ENCODE results near the gene DDX46.
A peak's percentile ranks its signal among the peaks of the same experiment; 100 is the strongest.
"Not testable (repeated sequence)": the region's sequence is repeated elsewhere in the genome, so short reads cannot be mapped to it uniquely, and the experiment has no call there.

Gene DDX46

DNA sequence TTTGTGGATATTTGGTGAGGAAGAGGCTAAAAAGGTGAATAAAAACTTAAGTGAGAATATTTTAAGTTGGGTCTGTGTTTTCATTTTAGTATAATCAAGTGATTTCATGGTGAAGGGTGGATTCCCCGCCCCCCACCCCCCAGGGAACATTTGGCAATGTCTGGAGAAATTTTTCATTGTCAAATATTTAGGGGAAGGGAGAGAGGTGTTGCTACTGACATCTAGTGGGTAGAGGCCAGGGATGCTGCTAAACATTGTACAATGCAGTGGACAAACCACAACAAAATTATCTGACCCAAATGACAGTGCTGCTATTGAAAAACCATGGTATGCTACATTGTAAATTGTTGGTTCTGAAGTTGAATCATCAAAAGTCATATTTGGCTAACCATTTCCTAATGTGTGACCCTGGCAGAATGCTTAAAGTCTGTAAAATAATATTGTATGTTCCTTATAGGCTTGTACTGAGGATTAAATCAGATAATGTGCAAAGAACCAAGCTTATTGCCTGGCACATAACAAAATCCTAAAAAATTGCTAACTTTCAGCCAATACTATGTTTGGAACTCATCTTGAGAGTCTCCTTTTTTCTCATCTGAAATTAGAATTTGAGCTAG lies 92.8 kb downstream of the DDX46 start:
- Histone ChIP-seq H3K9me2 (replicated peaks; ENCODE audit: low read depth, low read length) (no peaks in the 10 kb centered on the region), H3K9me3 (ENCODE audit: insufficient read depth, low read depth, low read length) (no peaks in the 10 kb centered on the region), H2AFZ (ENCODE audit: low read length) (no peak overlapping the region), H3F3A (ENCODE audit: low read depth) (no peaks in the 10 kb centered on the region), H3K4me1 (ENCODE audit: insufficient read depth, low read length, poor library complexity, severe bottlenecking) (peaks cover 3% of the 10 kb centered on the region), H3K36me3 (ENCODE audit: insufficient read depth, low read length) (peaks cover 10% of the 10 kb centered on the region; the same call in 1 of the 2 replicates), H4K20me1 (ENCODE audit: insufficient read depth, low read length, poor library complexity, severe bottlenecking) (peaks cover 8% of the 10 kb centered on the region), H3K4me2 (ENCODE audit: low read depth, low read length, poor library complexity, severe bottlenecking) (peak overlapping the region; percentile 40), H3K79me2 (ENCODE audit: insufficient read depth, low read length) (peaks cover 58% of the 10 kb centered on the region), H3K9ac (ENCODE audit: low read depth, low read length, poor library complexity, severe bottlenecking) (no peak overlapping the region), H3K4me3 (ENCODE audit: low read length, poor library complexity, severe bottlenecking) (peak overlapping the region; percentile 34), H3K27me3 (ENCODE audit: insufficient read depth, low read length, poor library complexity, severe bottlenecking) (no peaks in the 10 kb centered on the region)
- TF ChIP-seq, protein P1, sequence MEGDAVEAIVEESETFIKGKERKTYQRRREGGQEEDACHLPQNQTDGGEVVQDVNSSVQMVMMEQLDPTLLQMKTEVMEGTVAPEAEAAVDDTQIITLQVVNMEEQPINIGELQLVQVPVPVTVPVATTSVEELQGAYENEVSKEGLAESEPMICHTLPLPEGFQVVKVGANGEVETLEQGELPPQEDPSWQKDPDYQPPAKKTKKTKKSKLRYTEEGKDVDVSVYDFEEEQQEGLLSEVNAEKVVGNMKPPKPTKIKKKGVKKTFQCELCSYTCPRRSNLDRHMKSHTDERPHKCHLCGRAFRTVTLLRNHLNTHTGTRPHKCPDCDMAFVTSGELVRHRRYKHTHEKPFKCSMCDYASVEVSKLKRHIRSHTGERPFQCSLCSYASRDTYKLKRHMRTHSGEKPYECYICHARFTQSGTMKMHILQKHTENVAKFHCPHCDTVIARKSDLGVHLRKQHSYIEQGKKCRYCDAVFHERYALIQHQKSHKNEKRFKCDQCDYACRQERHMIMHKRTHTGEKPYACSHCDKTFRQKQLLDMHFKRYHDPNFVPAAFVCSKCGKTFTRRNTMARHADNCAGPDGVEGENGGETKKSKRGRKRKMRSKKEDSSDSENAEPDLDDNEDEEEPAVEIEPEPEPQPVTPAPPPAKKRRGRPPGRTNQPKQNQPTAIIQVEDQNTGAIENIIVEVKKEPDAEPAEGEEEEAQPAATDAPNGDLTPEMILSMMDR (conservative IDR thresholded peaks at IDR 0.05; ENCODE audit: low read length) = peak; percentile 54
- no peak for TF ChIP-seq EZH2phosphoT487 (IDR thresholded peaks at IDR 0.05; ENCODE audit: borderline replicate concordance)

DNA sequence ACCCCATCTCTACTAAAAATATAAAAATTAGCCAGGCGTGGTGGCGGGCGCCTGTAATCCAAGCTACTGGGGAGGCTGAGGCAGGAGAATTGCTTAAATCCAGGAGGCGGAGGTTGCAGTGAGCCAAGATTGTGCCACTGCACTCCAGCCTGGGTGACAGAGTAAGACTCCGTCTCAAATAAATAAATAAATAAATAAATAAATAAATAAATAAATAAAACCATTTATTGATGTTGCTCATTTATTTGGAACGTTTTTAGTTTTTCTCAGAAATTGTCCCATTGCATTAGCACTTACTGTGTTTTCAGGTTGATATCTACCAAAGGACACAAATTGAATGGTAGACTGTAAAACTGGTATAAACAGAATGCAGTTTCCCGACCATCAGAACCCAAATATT lies 97.9 kb downstream of the DDX46 start:
- H3K36me3 ChIP-seq (ENCODE audit: insufficient read depth, low read length) = peaks cover 18% of the 10 kb centered on the region; the same call in 1 of the 2 replicates
- H4K20me1 ChIP-seq (ENCODE audit: insufficient read depth, low read length, poor library complexity, severe bottlenecking); H3F3A ChIP-seq (ENCODE audit: low read depth); H3K9ac ChIP-seq (ENCODE audit: low read depth, low read length, poor library complexity, severe bottlenecking); H3K9me3 ChIP-seq (ENCODE audit: insufficient read depth, low read depth, low read length); H3K4me2 ChIP-seq (ENCODE audit: low read depth, low read length, poor library complexity, severe bottlenecking); H2AFZ ChIP-seq (ENCODE audit: low read length); H3K9me2 ChIP-seq (replicated peaks; ENCODE audit: low read depth, low read length); H3K4me1 ChIP-seq (ENCODE audit: insufficient read depth, low read length, poor library complexity, severe bottlenecking); H3K27me3 ChIP-seq (ENCODE audit: insufficient read depth, low read length, poor library complexity, severe bottlenecking); H3K4me3 ChIP-seq (ENCODE audit: low read length, poor library complexity, severe bottlenecking): not testable (repeated sequence)
- peaks cover 21% of the 10 kb centered on the region; the same call in 1 of the 2 replicates for H3K79me2 ChIP-seq (ENCODE audit: insufficient read depth, low read length)

DNA sequence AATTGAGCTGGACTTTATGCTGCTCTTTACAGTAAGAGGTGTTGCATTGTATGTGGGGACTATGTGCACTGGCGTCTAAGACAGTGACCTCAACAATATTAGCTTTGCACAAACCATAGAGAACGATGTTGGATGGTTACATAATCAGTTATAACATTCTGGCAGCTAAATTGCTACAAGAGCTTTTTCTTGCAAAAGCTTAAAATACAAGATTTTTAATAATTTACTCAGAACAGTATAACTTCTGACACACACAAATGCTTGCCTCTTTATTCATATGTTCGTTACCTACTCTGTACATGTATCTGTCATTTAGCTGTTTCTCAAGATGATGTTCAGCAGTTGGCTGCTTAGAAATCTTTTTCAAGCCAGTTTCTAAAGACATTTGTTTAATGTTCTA lies 98.8 kb downstream of the DDX46 start:
- H3K79me2 ChIP-seq (ENCODE audit: insufficient read depth, low read length) = peaks cover 13% of the 10 kb centered on the region; the same call in 1 of the 2 replicates
- H4K20me1 ChIP-seq (ENCODE audit: insufficient read depth, low read length, poor library complexity, severe bottlenecking) = peaks cover 3% of the 10 kb centered on the region
- no peak overlapping the region for H3K4me2 ChIP-seq (ENCODE audit: low read depth, low read length, poor library complexity, severe bottlenecking)
- no peak overlapping the region for H3K9ac ChIP-seq (ENCODE audit: low read depth, low read length, poor library complexity, severe bottlenecking)
- no peaks in the 10 kb centered on the region for H3K9me2 ChIP-seq (replicated peaks; ENCODE audit: low read depth, low read length)
- no peaks in the 10 kb centered on the region for H3K4me1 ChIP-seq (ENCODE audit: insufficient read depth, low read length, poor library complexity, severe bottlenecking)
- no peak overlapping the region for H2AFZ ChIP-seq (ENCODE audit: low read length)
- no peak for TF ChIP-seq EZH2phosphoT487 (IDR thresholded peaks at IDR 0.05; ENCODE audit: borderline replicate concordance)
- TF ChIP-seq, protein P1 (conservative IDR thresholded peaks at IDR 0.05; ENCODE audit: low read length) = no peak
- no peak overlapping the region for H3K4me3 ChIP-seq (ENCODE audit: low read length, poor library complexity, severe bottlenecking)
- H3K36me3 ChIP-seq (ENCODE audit: insufficient read depth, low read length) = peaks cover 18% of the 10 kb centered on the region; the same call in 1 of the 2 replicates
- H3K9me3 ChIP-seq (ENCODE audit: insufficient read depth, low read depth, low read length) = no peaks in the 10 kb centered on the region
- no peaks in the 10 kb centered on the region for H3K27me3 ChIP-seq (ENCODE audit: insufficient read depth, low read length, poor library complexity, severe bottlenecking)
- H3F3A ChIP-seq (ENCODE audit: low read depth) = no peaks in the 10 kb centered on the region

DNA sequence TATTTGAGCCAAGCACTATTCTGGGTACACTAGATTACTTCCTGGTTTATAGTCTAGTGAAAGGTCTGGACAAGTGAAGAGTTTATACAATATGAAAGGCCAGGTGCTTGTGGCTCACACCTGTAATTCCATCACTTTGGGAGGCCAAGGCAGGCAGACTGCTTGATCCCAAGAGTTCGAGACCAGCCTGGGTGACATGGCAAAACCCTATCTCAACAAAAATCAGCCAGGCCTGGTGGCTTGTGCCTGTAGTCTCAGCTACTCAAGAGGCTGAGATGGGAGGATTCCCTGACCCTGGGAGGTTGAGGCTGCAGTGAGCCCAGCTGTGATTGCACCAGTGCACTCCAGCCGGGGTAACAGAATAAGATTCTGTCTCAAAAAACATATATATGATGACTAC lies 106.1 kb downstream of the DDX46 start:
- H3K36me3 ChIP-seq (ENCODE audit: insufficient read depth, low read length) = no peaks in the 10 kb centered on the region
- H3K4me1 ChIP-seq (ENCODE audit: insufficient read depth, low read length, poor library complexity, severe bottlenecking) = no peaks in the 10 kb centered on the region
- no peaks in the 10 kb centered on the region for H3K79me2 ChIP-seq (ENCODE audit: insufficient read depth, low read length)
- H3K9me2 ChIP-seq (replicated peaks; ENCODE audit: low read depth, low read length) = no peaks in the 10 kb centered on the region
- no peak overlapping the region for H3K4me3 ChIP-seq (ENCODE audit: low read length, poor library complexity, severe bottlenecking)
- H3K9me3 ChIP-seq (ENCODE audit: insufficient read depth, low read depth, low read length) = no peaks in the 10 kb centered on the region
- no peaks in the 10 kb centered on the region for H3K27me3 ChIP-seq (ENCODE audit: insufficient read depth, low read length, poor library complexity, severe bottlenecking)
- no peak overlapping the region for H3K9ac ChIP-seq (ENCODE audit: low read depth, low read length, poor library complexity, severe bottlenecking)
- H4K20me1 ChIP-seq (ENCODE audit: insufficient read depth, low read length, poor library complexity, severe bottlenecking) = no peaks in the 10 kb centered on the region
- H2AFZ ChIP-seq (ENCODE audit: low read length) = no peak overlapping the region
- no peaks in the 10 kb centered on the region for H3F3A ChIP-seq (ENCODE audit: low read depth)
- TF ChIP-seq, protein P1 (conservative IDR thresholded peaks at IDR 0.05; ENCODE audit: low read length) = no peak
- no peak for TF ChIP-seq EZH2phosphoT487 (IDR thresholded peaks at IDR 0.05; ENCODE audit: borderline replicate concordance)
- H3K4me2 ChIP-seq (ENCODE audit: low read depth, low read length, poor library complexity, severe bottlenecking) = no peak overlapping the region

Measured in Loucy (cell line).